H9 (cell line): Measurements from ENCODE around the gene FAF1. TPM values are rescaled to one million over a fixed set of nuclear protein-coding genes. Genes with fewer than 3 reads are reported as not detected.

ENCODE experiments used
- DNase-seq: peaks from one replicate; pipeline ENCODE4 v3.0.0-alpha.2; 2017
- H2AFZ ChIP-seq: one replicate; pipeline ENCODE4 v1.6.1; 2013; ENCODE audit warnings: mild to moderate bottlenecking, low read length, control low read depth, moderate library complexity
- H2AK5ac ChIP-seq: 2 replicates; pipeline ENCODE4 v1.6.1; 2013; ENCODE audit warnings: low read length, control low read depth, mixed read lengths; ENCODE audit not compliant: insufficient read length
- H2BK120ac ChIP-seq: one replicate; pipeline ENCODE4 v1.6.1; 2013; ENCODE audit warnings: low read depth, mild to moderate bottlenecking, low read length, control low read depth, inconsistent platforms; ENCODE audit not compliant: poor library complexity, severe bottlenecking
- H2BK12ac ChIP-seq: 2 replicates; pipeline ENCODE4 v1.6.1; 2013; ENCODE audit warnings: low read length, control low read depth, mixed read lengths, low read depth; ENCODE audit not compliant: insufficient read length
- H2BK15ac ChIP-seq: 2 replicates; pipeline ENCODE4 v1.6.1; 2013; ENCODE audit warnings: low read depth, low read length, control low read depth
- H2BK20ac ChIP-seq: one replicate; pipeline ENCODE4 v1.6.1; 2013; ENCODE audit warnings: low read depth, mild to moderate bottlenecking, low read length, control low read depth, inconsistent platforms; ENCODE audit not compliant: poor library complexity, severe bottlenecking
- H2BK5ac ChIP-seq: 2 replicates; pipeline ENCODE4 v1.6.1; 2013; ENCODE audit warnings: low read length, control low read depth, mixed read lengths; ENCODE audit not compliant: insufficient read length
- H3K14ac ChIP-seq: 2 replicates; pipeline ENCODE4 v1.6.1; 2013; ENCODE audit warnings: low read length, control low read depth; ENCODE audit not compliant: insufficient read depth
- H3K18ac ChIP-seq: 2 replicates; pipeline ENCODE4 v1.6.1; 2013; ENCODE audit warnings: low read depth, mild to moderate bottlenecking, mixed read lengths, low read length, control low read depth; ENCODE audit not compliant: insufficient read length
- H3K23ac ChIP-seq: 2 replicates; pipeline ENCODE4 v1.6.1; 2013; ENCODE audit warnings: low read length, control low read depth, mixed read lengths, low read depth; ENCODE audit not compliant: insufficient read length
- H3K23me2 ChIP-seq: 2 replicates; pipeline ENCODE4 v1.6.1; 2013; ENCODE audit warnings: low read depth, mild to moderate bottlenecking, mixed read lengths, low read length, control low read depth; ENCODE audit not compliant: insufficient read length, poor library complexity, severe bottlenecking
- H3K27ac ChIP-seq: 2 replicates; pipeline ENCODE4 v1.5.1; 2013; ENCODE audit warnings: low read length, control low read depth, mixed read lengths, low read depth; ENCODE audit not compliant: insufficient read length
- H3K27me3 ChIP-seq: 2 replicates; pipeline ENCODE4 v1.6.1; 2013; ENCODE audit warnings: low read length, control low read depth, inconsistent platforms; ENCODE audit not compliant: insufficient read depth
- H3K4ac ChIP-seq: 2 replicates; pipeline ENCODE4 v1.6.1; 2013; ENCODE audit warnings: low read depth, mild to moderate bottlenecking, control low read depth, inconsistent platforms, low read length, moderate library complexity
- H3K4me1 ChIP-seq: 2 replicates; pipeline ENCODE4 v1.6.1; 2013; ENCODE audit warnings: low read length, control low read depth, inconsistent platforms; ENCODE audit not compliant: insufficient read depth
- H3K4me2 ChIP-seq: 2 replicates; pipeline ENCODE4 v1.6.1; 2013; ENCODE audit warnings: low read length, control low read depth, mixed read lengths; ENCODE audit not compliant: insufficient read length, insufficient read depth
- H3K56ac ChIP-seq: 2 replicates; pipeline ENCODE4 v1.6.1; 2013; ENCODE audit warnings: low read depth, mild to moderate bottlenecking, mixed read lengths, low read length, control low read depth; ENCODE audit not compliant: insufficient read length
- H3K79me1 ChIP-seq: 2 replicates; pipeline ENCODE4 v1.6.1; 2013; ENCODE audit warnings: low read depth, mild to moderate bottlenecking, moderate library complexity, low read length, control low read depth, inconsistent platforms; ENCODE audit not compliant: insufficient read depth, poor library complexity, severe bottlenecking
- H3K79me2 ChIP-seq: 2 replicates; pipeline ENCODE4 v1.6.1; 2013; ENCODE audit warnings: low read length, control low read depth, inconsistent platforms; ENCODE audit not compliant: insufficient read depth
- H3K9ac ChIP-seq: 2 replicates; pipeline ENCODE4 v1.6.1; 2013; ENCODE audit warnings: low read length, control low read depth, mixed read lengths; ENCODE audit not compliant: insufficient read length; ENCODE audit errors: extremely low read depth
- H3K9me3 ChIP-seq: one replicate; pipeline ENCODE4 v1.6.1; 2013; ENCODE audit warnings: low read depth, low read length, inconsistent platforms; ENCODE audit not compliant: control insufficient read depth
- H3T11ph ChIP-seq: one replicate; pipeline ENCODE4 v1.6.1; 2013; ENCODE audit warnings: mild to moderate bottlenecking, low read length, control low read depth, inconsistent platforms
- H4K20me1 ChIP-seq: one replicate; pipeline ENCODE4 v1.6.1; 2013; ENCODE audit not compliant: control insufficient read depth, insufficient read length, insufficient read depth
- H4K5ac ChIP-seq: 2 replicates; pipeline ENCODE4 v1.6.1; 2013; ENCODE audit warnings: low read depth, mild to moderate bottlenecking, mixed read lengths, low read length, control low read depth; ENCODE audit not compliant: insufficient read length
- H4K8ac ChIP-seq: replicated peaks from 2 replicates; pipeline ENCODE4 v1.6.1; 2013; ENCODE audit warnings: low read length, control low read depth, mixed read lengths, low read depth; ENCODE audit not compliant: insufficient read length
- H4K91ac ChIP-seq: 2 replicates; pipeline ENCODE4 v1.6.1; 2013; ENCODE audit warnings: low read depth, mild to moderate bottlenecking, moderate library complexity, mixed read lengths, low read length, control low read depth; ENCODE audit not compliant: insufficient read length
- H3K27ac Mint-ChIP-seq, 3 experiments: 2 replicates in 2 of 3; 3 replicates in 1 of 3; pipeline ENCODE4 v1.8.0; 2020 to 2021; ENCODE audit warnings: mixed read lengths in 3 of 3, mild to moderate bottlenecking in 1 of 3, moderate library complexity in 1 of 3
- H3K27me3 Mint-ChIP-seq: 2 replicates; pipeline ENCODE4 v1.8.0; 2021; ENCODE audit warnings: low read depth, mild to moderate bottlenecking, moderate library complexity, mixed read lengths
- H3K36me3 Mint-ChIP-seq, 3 experiments: 2 replicates in 2 of 3; 3 replicates in 1 of 3; pipeline ENCODE4 v1.8.0; 2020 to 2021; ENCODE audit warnings: low read depth in 3 of 3, mixed read lengths in 3 of 3; ENCODE audit not compliant: insufficient read depth in 1 of 3
- H3K4me1 Mint-ChIP-seq, 2 experiments: 2 replicates each; pipeline ENCODE4 v1.8.0; 2020; ENCODE audit warnings: mixed read lengths in 2 of 2
- H3K4me3 Mint-ChIP-seq, 2 experiments: 2 replicates in 1 of 2; 3 replicates in 1 of 2; pipeline ENCODE4 v1.8.0; 2020 to 2021; ENCODE audit warnings: mild to moderate bottlenecking in 2 of 2, mixed read lengths in 2 of 2, moderate library complexity in 1 of 2
- H3K9me3 Mint-ChIP-seq, 2 experiments: 2 replicates in 1 of 2; 3 replicates in 1 of 2; pipeline ENCODE4 v1.8.0; 2020; ENCODE audit warnings: mild to moderate bottlenecking in 2 of 2, mixed read lengths in 2 of 2, moderate library complexity in 1 of 2
- WGBS: extraction: QIAGEN DNeasy Blood & Tissue Kit; methylation state at CpG from one replicate; pipeline ENCODE4 v1.1.7; 2013; ENCODE audit warnings: missing lambda C conversion rate, low lambda C conversion rate, mixed read lengths; ENCODE audit not compliant: insufficient read length; ENCODE audit errors: extremely low coverage; 5-methylcytosine and 5-hydroxymethylcytosine counted together
- total RNA-seq: library from RNA; stranded (reverse); gene quantifications from 2 replicates; pipeline ENCODE4 v1.2.1, GENCODE V29; 2021
- TF ChIP-seq, protein P1 (sequence below): fragments of 200-600 bp; sonication (generic); conservative IDR thresholded peaks from 3 replicates; pipeline ENCODE4 v1.8.0; 2021; ENCODE audit warnings: antibody characterized with exemption, mild to moderate bottlenecking

The FAF1 gene
- total RNA-seq, 1 experiment from 2014 or later, result 60.8 TPM

DNA sequence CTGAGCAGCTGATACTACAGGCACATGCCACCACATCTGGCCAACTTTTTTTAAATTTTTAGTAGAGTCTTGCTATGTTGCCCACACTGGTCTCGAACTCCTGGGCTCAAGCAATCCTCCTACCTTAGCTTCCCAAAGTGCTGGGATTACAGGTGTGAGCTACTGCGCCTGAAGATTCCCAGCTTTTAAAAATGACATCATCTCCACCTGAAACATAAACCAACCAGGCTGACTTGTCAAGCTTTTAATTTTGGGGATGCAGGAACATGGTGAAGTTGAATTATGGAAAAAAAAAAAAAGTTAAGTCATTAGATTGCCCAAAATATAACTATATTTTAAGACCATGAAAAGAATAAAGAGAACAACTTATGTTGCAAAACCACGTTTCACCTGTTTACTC, 350.6 kb downstream of the FAF1 start:
- Histone ChIP-seq H4K20me1 (no peaks in the 10 kb centered on the region), H3K14ac (no peak overlapping the region), H3K23me2 (no peaks in the 10 kb centered on the region), H2BK120ac (no peak overlapping the region), H2AFZ (no peak overlapping the region), H3K4me2 (no peak overlapping the region), H2BK20ac (no peak overlapping the region), H3K79me2 (no peaks in the 10 kb centered on the region), H3K56ac (no peak overlapping the region), H3K4ac (no peak overlapping the region), H3T11ph (no peak overlapping the region), H4K8ac (no peak overlapping the region), H4K91ac (no peak overlapping the region), H4K5ac (no peak overlapping the region), H2AK5ac (no peak overlapping the region), H3K9ac (no peak overlapping the region), H3K27ac (no peak overlapping the region), H2BK12ac (no peak overlapping the region), H2BK5ac (no peak overlapping the region), H3K79me1 (no peaks in the 10 kb centered on the region), H3K23ac (no peak overlapping the region), H2BK15ac (no peak overlapping the region), H3K4me1 (peaks cover 6% of the 10 kb centered on the region; the same call in 1 of the 2 replicates), H3K9me3 (no peaks in the 10 kb centered on the region), H3K27me3 (no peaks in the 10 kb centered on the region), H3K18ac (no peak overlapping the region)
- DNase-seq, result no peak
- Mint-ChIP-seq H3K4me3 (no peak overlapping the region), H3K27ac (no peak overlapping the region), H3K36me3 (no peaks in the 10 kb centered on the region), H3K4me1 (peaks cover 10 to 11% of the 10 kb centered on the region in 2 experiments), H3K27me3 (no peaks in the 10 kb centered on the region), H3K9me3 (no peaks in the 10 kb centered on the region)
- TF ChIP-seq, protein P1, sequence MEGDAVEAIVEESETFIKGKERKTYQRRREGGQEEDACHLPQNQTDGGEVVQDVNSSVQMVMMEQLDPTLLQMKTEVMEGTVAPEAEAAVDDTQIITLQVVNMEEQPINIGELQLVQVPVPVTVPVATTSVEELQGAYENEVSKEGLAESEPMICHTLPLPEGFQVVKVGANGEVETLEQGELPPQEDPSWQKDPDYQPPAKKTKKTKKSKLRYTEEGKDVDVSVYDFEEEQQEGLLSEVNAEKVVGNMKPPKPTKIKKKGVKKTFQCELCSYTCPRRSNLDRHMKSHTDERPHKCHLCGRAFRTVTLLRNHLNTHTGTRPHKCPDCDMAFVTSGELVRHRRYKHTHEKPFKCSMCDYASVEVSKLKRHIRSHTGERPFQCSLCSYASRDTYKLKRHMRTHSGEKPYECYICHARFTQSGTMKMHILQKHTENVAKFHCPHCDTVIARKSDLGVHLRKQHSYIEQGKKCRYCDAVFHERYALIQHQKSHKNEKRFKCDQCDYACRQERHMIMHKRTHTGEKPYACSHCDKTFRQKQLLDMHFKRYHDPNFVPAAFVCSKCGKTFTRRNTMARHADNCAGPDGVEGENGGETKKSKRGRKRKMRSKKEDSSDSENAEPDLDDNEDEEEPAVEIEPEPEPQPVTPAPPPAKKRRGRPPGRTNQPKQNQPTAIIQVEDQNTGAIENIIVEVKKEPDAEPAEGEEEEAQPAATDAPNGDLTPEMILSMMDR, result no peak
- no CpG with 5 or more reads among the region's 3 CpGs for WGBS
